C4-2B (cell line): ENCODE measurements around the gene PMVK.
"Not testable (repeated sequence)": the region's sequence is repeated elsewhere in the genome, so short reads cannot be mapped to it uniquely, and the experiment has no call there.

Experiments used
- H3K27ac ChIP-seq: fragments of 450-650 bp; 2 replicates; pipeline ENCODE4 v1.5.1; 2017
- CTCF ChIP-seq: fragments of 450-650 bp; conservative IDR thresholded peaks from 2 replicates; pipeline ENCODE4 v1.5.1; 2017; ENCODE audit warnings: mild to moderate bottlenecking
- ZFX ChIP-seq: fragments of 450-650 bp; IDR thresholded peaks from 2 replicates; pipeline ENCODE4 v1.6.1; 2017

PMVK gene

GRCh38 chr1:154936555-154937084 is at the start of gene PMVK:
TSS of gene PMVK (minus strand) at chr1:154936719. CDS start at chr1:154936685, 34 bp downstream.
- peak within 1 kb of the TSS; percentile 97 for H3K27ac ChIP-seq
- no peak for TF ChIP-seq ZFX
- TF ChIP-seq CTCF: peak; percentile 58

- peak overlapping the region; percentile 82 for H3K27ac ChIP-seq
- TF ChIP-seq CTCF (no peak), ZFX (no peak)
These were observed 47.4 kb upstream of the PMVK start for GRCh38 chr1:154983776-154984466.

- TF ChIP-seq CTCF: no peak
- no peak for TF ChIP-seq ZFX
- H3K27ac ChIP-seq: peak within 1 kb of the TSS; percentile 82
These were observed 46.6 kb upstream of the PMVK start, which contains the start of gene FLAD1 for GRCh38 chr1:154982897-154983648. TSS of gene FLAD1 (plus strand) at chr1:154983344. CDS start at chr1:154983695, 351 bp downstream.

GRCh38 chr1:154982341-154982740 is 45.8 kb upstream of the PMVK start:
- TF ChIP-seq CTCF: no peak
- no peak for TF ChIP-seq ZFX
- peak overlapping the region; percentile 82 for H3K27ac ChIP-seq

DNA sequence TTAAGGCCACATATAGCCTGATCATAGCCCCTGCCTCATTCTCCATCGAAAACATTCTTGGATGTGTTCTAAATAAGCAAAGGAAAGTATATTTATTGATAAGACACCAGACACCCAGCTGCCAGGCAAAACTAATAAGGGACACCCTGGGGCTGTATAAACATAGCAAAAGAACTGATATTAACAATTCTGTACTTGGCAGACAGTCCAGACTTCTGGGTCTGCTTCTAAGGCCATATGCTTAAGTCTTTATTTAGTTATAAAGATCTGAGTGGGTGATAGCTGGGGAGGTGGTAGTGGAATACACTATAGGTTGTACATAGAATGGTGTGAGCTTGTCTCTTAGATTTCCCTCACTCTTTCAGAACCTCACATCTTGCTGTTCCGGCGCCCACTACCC is 41.8 kb upstream of the PMVK start:
- no peak overlapping the region for H3K27ac ChIP-seq
- no peak for TF ChIP-seq ZFX
- no peak for TF ChIP-seq CTCF

DNA sequence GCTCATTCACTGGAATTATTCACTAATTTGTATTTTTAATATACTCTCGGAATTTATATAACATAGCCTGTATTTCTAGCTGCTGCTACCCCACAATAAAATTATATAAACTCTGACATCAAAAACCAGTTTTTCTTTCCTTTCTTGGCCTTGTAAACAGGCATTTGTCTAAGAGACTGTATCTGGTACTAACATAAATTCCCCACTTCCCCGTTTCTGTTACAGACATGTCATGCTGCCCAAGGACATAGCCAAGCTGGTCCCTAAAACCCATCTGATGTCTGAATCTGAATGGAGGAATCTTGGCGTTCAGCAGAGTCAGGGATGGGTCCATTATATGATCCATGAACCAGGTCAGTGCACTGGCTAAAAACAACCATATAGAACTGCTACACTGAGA is 41.2 kb upstream of the PMVK start:
- not testable (repeated sequence) for H3K27ac ChIP-seq

- peak overlapping the region; percentile 84 for H3K27ac ChIP-seq
- no peak for TF ChIP-seq ZFX
- no peak for TF ChIP-seq CTCF
These were observed 39.0 kb upstream of the PMVK start for GRCh38 chr1:154975409-154976059.
